HG02623 (cell line): ENCODE measurements around the gene EXOG.

Source experiments
- ATAC-seq: cut with Tn5 transposase; IDR thresholded peaks from one replicate; pipeline ENCODE4 v1.9.1; 2021; ENCODE audit warnings: moderate library complexity; ENCODE audit not compliant: unreplicated experiment

Gene EXOG

GRCh38 chr3:38543586-38543985 is 47.4 kb downstream of the EXOG start:
- ATAC-seq: no peak

DNA sequence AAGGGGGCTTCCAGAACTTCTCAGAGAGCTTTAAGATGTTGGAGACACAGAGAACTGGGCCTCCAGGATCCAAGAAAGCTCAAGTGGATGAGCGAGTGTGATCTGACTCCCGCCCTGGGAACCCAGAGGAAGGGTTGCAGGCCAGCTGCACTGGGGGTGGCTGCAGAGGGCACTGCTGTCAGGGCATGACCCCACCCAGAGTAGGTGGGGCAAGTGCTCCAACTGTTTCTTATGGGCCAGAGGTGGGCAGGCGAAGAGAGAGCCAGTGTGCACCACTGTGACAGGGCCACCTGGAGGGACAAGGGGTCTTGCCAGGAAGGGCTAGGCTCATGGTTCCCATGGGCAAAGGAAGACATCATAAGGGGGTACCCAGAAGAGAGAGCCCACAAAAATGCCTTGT is 48.8 kb downstream of the EXOG start:
- ATAC-seq: no peak

- ATAC-seq: no peak
Measured at GRCh38 chr3:38545550-38545949, 49.4 kb downstream of the EXOG start.

GRCh38 chr3:38545983-38546382 is 49.8 kb downstream of the EXOG start:
- no peak for ATAC-seq

DNA sequence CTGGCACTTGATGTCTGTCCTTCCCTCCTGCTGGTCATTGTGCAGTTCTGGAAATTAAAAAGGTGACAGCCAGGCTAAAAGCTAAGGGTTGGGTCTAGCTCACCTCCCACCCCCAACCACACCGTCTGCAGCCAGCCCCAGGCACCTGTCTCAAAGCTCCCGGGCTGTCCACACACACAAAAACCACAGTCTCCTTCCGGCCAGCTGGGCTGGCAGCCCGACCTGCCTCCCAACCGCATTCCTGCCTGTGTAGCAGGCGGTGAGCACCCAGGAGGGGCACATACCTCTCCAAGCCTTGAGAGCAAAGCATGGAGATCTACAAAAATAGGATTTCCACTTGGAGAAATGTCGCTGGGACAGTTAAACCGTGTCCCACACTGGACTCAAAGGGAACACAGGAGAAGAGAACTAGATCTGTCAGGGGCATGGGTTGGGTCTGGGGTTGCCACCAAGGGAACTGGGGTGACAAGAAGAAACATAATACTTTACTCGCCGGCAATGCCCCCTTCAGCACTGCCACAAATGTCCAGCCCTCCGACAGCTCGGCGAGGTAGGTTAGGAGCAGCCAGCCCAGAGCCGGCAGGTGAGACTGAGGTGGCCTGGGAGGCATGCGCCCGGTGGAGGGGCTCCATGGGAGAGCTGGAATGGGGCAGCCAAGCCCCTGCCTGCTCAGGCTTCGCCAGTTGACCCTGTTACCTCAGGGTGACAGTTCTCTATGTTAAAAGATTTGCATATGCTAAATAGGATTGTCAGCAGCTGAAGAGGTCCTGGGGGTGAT is 52.2 kb downstream of the EXOG start:
- no peak for ATAC-seq

- no peak for ATAC-seq
Measured at GRCh38 chr3:38549082-38549481, 52.9 kb downstream of the EXOG start.

GRCh38 chr3:38549486-38549885 is 53.3 kb downstream of the EXOG start:
- ATAC-seq: no peak

DNA sequence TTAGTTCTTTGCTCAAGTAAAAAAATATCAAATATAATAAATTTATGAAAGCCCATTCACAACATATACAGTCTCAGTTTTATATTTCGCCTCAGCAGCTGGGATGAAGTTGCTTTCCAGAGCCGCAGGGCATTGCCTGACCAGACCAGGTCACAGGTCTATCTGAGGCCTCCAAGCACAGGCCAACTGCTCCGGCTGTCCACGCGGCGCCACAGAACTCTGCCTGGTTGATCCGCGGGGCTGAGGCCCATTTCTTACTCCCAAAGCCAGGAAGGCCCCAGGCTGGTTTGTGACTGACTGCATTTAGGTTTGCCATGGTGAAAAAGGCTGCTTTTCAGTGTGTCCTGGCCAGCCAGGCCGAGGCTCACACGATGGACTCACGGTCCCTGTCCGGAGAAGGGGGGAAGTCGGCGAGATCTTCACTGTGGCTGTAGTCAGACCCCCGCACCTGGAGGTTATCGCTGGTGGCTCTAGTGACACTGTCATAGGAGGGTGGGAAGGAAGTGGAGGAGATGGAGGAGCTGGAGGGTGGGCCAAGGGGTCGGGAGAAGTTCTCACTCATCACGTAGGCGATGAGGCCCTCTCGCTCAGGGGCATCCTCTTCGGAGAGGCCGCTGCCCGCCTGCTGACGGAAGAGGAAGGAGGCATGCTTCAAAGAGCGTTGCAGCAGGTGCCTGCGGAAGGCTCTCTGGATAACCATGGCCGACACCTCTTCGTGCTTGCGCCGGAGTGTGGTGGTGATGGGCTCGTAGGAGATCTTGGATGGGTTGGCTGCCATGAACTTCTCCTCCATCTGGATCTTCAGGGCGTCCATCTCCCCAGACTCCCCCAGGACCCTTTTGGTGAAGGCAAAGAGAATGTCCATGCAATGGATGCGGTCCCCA is 54.1 kb downstream of the EXOG start:
- ATAC-seq: no peak

DNA sequence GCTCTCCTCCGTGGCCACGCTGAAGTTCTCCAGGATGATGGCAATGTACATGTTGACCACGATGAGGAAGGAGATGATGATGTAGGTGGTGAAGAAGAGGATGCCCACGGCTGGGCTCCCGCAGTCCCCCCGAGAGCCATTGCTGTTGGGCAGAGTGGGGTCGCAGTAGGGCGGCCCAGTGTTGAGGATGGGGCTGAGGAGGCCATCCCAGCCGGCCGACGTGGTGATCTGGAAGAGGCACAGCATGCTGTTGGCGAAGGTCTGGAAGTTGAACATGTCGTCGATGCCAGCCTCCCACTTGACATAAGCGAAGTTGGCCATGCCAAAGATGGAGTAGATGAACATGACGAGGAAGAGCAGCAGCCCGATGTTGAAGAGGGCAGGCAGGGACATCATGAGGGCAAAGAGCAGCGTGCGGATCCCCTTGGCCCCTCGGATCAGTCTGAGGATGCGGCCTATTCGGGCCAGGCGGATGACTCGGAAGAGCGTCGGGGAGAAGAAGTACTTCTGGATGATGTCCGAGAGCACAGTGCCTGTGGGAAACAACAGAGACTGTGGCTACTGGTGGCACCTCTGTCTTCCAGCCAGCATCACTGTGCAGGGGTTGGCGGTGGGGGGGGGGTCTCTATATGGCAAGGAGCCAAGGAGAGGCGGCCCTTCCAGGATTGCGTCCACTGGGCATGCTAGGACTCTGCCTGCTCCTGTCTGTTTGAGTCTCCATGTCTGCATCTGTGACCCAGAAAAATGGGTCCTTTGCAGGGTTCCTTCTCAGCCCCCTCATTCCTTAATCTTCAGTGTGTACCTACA is 55.1 kb downstream of the EXOG start:
- ATAC-seq: no peak

DNA sequence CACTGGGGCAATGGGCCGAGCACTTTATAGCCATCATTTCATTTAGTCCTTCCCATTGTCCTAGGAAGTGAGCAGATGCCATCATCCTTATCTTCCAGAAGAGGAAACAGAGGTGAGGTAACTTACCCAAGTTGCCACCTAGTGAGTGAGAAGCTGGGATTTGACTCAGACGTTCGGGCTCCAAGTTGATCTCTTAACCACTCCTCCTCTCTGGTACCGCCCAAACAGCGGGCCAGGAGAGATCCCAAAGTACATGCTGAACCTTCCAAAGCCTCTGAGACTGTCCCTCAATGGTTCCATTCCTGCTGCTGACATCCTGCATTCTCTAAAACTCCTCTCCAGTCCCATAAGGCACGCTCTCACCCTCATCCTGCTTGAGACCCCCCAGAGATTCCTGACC is 56.2 kb downstream of the EXOG start:
- no peak for ATAC-seq

DNA sequence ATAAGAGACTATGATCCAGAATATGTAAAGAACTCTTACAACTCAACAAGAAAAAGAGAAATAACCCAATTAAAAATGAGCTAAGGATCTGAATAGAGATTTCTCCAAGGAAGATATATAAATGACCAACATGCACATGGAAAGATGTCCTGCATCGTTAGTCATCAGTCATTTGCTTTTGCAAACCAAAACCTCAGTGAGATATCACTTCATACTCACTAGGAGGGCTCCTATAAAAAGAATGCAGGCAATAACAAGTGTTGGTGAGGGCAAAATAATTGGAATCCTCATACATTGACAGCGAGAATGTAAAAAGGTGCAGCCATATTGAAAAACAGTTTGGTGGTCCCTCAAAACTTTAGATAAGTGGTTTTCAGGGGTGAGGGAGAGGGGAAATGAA is 56.9 kb downstream of the EXOG start:
- no peak for ATAC-seq

GRCh38 chr3:38554127-38554827 is 58.1 kb downstream of the EXOG start:
- ATAC-seq: no peak

DNA sequence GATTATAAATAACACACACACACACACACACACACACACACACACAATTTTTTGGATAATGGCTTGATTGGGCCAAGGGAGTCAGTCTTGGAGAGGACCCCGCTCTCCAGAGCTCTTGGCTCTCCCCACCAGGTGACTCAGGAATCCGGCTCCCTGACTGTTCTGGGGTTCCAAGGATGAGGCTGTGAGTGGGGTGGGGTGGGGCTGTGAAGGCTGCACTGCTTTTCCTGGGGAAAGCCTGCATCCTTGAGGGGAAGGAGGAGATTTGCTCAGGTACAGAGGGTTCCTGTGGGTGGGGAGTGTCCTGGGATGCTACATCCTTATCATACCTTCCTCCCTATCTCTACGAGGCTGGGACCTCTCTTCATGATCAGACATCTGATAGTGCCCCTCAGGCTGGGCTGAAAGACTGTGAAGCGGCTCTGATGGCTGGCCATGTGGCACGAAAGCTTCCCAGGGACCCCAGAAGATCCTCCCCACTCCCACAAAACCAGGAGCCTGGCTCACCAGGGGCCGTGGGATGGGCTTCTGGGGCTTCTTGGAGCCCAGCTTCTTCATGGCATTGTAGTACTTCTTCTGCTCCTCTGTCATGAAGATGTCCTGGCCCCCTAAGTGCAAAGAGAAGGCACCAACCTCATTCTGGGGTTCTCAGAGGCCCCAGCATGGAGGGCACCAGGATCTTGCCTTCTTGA is 59.2 kb downstream of the EXOG start:
- no peak for ATAC-seq

DNA sequence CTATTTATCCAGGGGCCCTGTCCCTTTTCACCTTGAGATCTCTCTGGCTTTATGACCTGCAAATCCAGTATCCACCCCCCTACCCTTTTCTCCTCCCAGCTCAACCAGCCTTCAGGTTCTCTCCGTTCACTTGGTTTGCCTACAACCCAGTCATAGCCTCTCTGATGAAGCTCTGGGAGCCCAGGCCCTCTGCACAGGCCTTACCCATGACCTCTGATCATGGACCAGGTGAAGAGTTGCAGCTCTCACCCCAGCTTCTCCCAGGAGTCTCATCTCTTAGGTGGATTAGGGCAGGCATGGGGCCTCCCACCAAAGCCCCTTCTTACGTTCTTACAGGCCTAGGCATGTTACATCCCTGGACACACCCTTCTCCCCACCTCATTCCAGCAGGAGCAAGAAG is 59.8 kb downstream of the EXOG start:
- no peak for ATAC-seq

DNA sequence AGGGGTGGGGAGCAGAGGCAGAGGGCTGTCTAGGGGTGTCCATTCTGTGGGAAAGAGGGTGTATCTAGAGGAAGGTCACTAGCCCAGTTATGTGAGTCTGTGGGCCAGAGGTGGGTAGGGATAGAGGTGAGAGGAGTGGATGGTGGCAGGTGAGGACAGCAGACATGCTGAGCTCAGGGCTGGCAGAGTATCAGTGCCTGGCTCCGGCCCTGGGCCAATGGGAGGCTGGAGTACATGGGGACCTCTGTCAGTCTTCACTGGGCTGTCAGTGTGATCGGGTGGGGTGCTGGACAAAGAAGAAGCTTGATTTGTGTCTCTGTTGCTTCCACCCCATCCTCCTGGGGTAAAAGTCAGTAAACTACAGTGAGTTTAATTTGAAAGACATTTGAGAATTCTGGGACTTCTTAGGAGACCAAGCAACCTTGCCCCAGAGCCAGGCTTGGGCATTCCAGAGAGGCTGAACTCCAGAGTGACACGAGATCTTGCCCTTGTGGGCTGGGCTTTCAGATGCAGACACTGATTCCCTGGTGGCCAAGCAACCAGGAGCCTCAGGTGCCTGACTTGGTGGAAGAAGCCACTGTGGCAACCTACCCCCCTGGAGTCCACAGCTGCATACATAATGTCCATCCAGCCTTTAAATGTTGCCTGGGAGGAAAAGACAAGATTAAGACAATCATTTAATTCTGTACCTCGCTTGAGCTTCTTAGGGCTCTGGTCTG is 60.7 kb downstream of the EXOG start:
- no peak for ATAC-seq

DNA sequence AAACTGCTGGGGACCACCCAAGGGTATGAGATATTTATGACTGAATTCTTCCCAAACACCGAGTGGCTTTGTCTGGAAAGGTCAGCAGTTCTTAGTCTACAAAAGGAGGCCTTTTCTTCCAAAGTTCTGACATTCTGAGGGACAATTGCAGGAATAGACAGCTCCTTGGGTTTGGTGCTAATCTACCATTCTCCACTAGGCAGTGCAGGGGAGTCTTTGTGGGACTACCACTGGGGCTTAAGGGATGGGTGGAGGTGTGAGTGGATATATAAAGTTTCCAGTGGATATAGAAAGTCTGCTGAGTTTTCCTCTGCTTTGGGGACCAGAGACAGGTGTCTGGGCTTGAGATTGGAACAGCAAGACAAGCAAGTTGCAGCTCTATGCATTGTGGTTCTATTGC is 62.7 kb downstream of the EXOG start:
- ATAC-seq: no peak

DNA sequence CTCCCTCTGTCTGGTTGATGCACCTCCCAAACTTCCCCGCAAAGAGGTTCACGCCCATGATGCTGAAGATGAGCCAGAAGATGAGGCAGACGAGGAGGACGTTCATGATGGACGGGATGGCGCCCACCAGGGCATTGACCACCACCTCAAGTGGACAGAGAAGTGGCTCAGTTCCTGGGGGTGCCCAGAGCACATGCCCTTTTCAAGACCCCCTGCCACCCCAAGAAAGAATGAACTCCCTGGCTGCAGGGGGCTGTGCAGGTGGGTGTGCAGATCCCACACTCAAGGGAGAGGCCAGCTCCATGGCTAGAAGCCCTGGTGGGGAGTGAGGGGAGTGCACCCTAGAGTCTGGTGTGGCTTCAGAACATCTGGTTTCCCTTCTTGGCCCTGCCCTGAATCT is 64.1 kb downstream of the EXOG start:
- no peak for ATAC-seq

DNA sequence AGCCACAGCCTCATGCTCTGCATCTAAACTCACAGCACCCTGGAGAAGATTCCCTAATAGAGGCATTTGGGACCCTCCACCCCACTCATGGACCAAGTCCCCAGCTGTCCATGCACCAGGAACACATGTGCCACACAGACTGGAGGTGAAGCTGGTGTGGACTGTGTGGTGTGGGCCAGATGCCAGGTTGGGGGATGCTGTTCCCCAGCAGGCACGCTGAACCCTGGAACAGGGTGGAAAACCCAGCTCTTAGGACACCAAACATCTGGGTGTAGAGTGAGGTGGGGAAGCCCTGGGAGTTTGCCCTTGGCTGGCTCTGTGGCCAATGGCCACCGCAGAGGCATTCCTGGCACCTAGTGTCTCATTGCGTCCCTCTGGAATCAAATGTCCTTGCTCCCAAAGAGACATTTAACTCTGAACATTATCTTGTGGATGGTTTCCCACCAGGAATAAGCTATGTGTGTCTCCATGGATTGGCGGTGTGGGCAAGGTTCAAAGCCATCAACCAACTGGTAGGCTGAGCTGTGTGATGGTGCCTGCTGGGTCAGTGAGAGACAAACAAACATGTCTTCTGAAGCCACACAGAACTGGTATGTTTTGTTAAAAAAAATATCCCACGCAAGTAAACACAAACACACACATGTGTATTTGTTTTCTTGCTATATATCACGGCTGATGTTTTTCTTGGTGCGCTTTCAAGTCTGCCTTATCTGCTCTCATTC is 65.0 kb downstream of the EXOG start:
- no peak for ATAC-seq
